HUES6 (cell line): ENCODE data around the gene NKX1-2.

Experiments
- H3K27ac ChIP-seq: 2 replicates; pipeline ENCODE4 v1.7.0; 2013; ENCODE audit warnings: low read depth, mild to moderate bottlenecking, low read length, inconsistent platforms
- H3K27me3 ChIP-seq: 2 replicates; pipeline ENCODE4 v1.6.1; 2013; ENCODE audit warnings: low read length; ENCODE audit not compliant: control insufficient read depth, insufficient read depth
- H3K36me3 ChIP-seq: 2 replicates; pipeline ENCODE4 v1.6.1; 2013; ENCODE audit warnings: low read length; ENCODE audit not compliant: control insufficient read depth, insufficient read depth
- H3K4me1 ChIP-seq: 2 replicates; pipeline ENCODE4 v1.6.1; 2013; ENCODE audit warnings: low read length; ENCODE audit not compliant: control insufficient read depth, insufficient read depth
- H3K4me3 ChIP-seq: 2 replicates; pipeline ENCODE4 v1.5.1; 2013; ENCODE audit warnings: low read depth, low read length
- H3K9ac ChIP-seq: one replicate; pipeline ENCODE4 v1.6.1; 2013; ENCODE audit warnings: mild to moderate bottlenecking, low read length
- H3K9me3 ChIP-seq: 2 replicates; pipeline ENCODE4 v1.6.1; 2013; ENCODE audit warnings: low read depth, low read length; ENCODE audit not compliant: control insufficient read depth, insufficient read depth

Gene NKX1-2

GRCh38 chr10:124409696-124410095 lies 40.1 kb downstream of the NKX1-2 start:
- Histone ChIP-seq H3K4me1 (no peaks in the 10 kb centered on the region), H3K4me3 (no peak overlapping the region), H3K27ac (no peak overlapping the region), H3K27me3 (no peaks in the 10 kb centered on the region), H3K9me3 (no peaks in the 10 kb centered on the region), H3K9ac (no peak overlapping the region), H3K36me3 (peaks cover 77% of the 10 kb centered on the region)

DNA sequence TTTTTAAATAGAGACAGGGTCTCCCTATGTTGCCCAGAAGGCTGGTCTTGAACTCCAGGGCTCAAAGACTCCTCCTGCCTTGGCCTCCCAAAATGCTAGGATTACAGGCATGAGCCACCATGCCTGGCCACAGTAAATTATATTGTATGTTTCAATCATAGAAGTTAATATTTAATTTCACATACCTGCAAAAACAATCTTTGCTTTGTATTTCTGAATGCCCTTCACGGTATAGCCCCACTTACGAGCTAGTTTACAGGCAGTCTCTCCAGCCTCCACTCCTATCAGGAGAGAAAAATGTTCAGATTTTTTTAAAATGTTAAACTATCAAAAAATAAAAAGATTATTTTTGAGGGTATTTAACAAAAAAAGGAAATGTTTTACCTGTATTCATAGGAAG lies 41.5 kb downstream of the NKX1-2 start:
- no peak overlapping the region for H3K9ac ChIP-seq
- H3K9me3 ChIP-seq = no peaks in the 10 kb centered on the region
- H3K4me1 ChIP-seq = 0 out of 2 replicates have a peak, but pooled peaks cover 3% of the 10 kb centered on the region
- no peak overlapping the region for H3K4me3 ChIP-seq
- peaks cover 82% of the 10 kb centered on the region for H3K36me3 ChIP-seq
- H3K27ac ChIP-seq = no peak overlapping the region
- H3K27me3 ChIP-seq = no peaks in the 10 kb centered on the region

DNA sequence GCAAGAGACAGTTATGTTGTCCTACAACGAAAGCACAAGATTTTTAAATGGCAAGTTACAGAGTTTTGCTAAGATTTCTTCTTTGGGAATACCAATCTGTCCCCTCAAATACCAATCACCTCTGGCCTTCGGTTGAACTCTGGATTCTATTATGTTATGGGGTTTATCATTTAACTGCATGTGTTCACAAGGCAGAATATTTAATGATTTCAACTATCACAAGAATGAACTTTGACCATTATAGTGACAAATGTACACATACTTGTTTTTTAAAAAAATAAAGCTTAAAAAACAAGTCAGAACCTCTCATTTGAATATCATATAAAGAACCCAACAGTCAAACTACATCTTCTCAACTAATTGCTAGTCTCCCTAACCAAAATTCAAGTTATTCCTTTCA lies 42.4 kb downstream of the NKX1-2 start:
- Histone ChIP-seq H3K27me3 (no peaks in the 10 kb centered on the region), H3K9ac (no peak overlapping the region), H3K36me3 (peaks cover 86% of the 10 kb centered on the region), H3K4me3 (no peak overlapping the region), H3K9me3 (no peaks in the 10 kb centered on the region), H3K27ac (no peak overlapping the region), H3K4me1 (0 out of 2 replicates have a peak, but pooled peaks cover 3% of the 10 kb centered on the region)

GRCh38 chr10:124403548-124403947 lies 46.3 kb downstream of the NKX1-2 start:
- Histone ChIP-seq H3K36me3 (peaks cover 84% of the 10 kb centered on the region), H3K4me1 (0 out of 2 replicates have a peak, but pooled peaks cover 3% of the 10 kb centered on the region), H3K9ac (no peak overlapping the region), H3K4me3 (no peak overlapping the region), H3K27ac (no peak overlapping the region), H3K9me3 (no peaks in the 10 kb centered on the region), H3K27me3 (no peaks in the 10 kb centered on the region)

- peaks cover 85% of the 10 kb centered on the region for H3K36me3 ChIP-seq
Measured at GRCh38 chr10:124402273-124402672, 47.6 kb downstream of the NKX1-2 start.

DNA sequence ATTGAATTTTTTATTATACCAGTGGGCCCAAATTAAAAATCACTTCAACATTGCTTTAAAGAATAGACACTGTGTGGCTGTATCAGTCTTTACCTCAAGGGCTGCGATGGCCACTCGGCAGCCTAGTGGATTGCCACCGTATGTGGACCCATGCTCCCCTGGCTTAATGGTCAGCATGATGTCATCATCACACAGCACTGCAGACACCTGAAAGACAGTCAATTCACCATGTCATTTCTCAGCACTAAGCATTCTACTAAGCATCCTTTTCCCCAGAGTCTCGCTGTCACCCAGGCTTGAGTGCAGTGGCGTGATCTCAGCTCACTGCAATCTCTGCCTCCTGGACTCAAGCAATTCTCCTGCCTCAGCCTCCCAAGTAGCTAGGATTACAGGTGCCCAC lies 48.2 kb downstream of the NKX1-2 start:
- H3K9ac ChIP-seq = no peak overlapping the region
- H3K4me3 ChIP-seq = no peak overlapping the region
- 0 out of 2 replicates have a peak, but pooled peaks cover 3% of the 10 kb centered on the region for H3K4me1 ChIP-seq
- no peaks in the 10 kb centered on the region for H3K27me3 ChIP-seq
- H3K9me3 ChIP-seq = no peaks in the 10 kb centered on the region
- H3K27ac ChIP-seq = no peak overlapping the region
- H3K36me3 ChIP-seq = peaks cover 84% of the 10 kb centered on the region

More at GRCh38 chr10:124402273-124402672, 47.6 kb downstream of the NKX1-2 start:
- no peak overlapping the region for H3K27ac ChIP-seq
- H3K27me3 ChIP-seq = no peaks in the 10 kb centered on the region
- no peaks in the 10 kb centered on the region for H3K9me3 ChIP-seq
- H3K9ac ChIP-seq = no peak overlapping the region
- H3K4me3 ChIP-seq = no peak overlapping the region
- H3K4me1 ChIP-seq = 0 out of 2 replicates have a peak, but pooled peaks cover 3% of the 10 kb centered on the region
